ENCODE measurements around the gene NKAP.
"Not testable (repeated sequence)": the region's sequence is repeated elsewhere in the genome, so short reads cannot be mapped to it uniquely, and the experiment has no call there.

NKAP gene

GRCh38 chrX:119935215-119935874 lies 8.2 kb downstream of the NKAP start:
- no peak for DNase-seq

- not testable (repeated sequence) for DNase-seq
These were observed 21.2 kb downstream of the NKAP start for GRCh38 chrX:119922391-119922790.

- no peak for DNase-seq
These were observed 23.5 kb downstream of the NKAP start for GRCh38 chrX:119919835-119920585.

- no peak for DNase-seq
These were observed 25.7 kb downstream of the NKAP start for GRCh38 chrX:119917877-119918276.

GRCh38 chrX:119916310-119916709 lies 27.2 kb downstream of the NKAP start:
- no peak for DNase-seq

- DNase-seq: no peak
These were observed 42.6 kb downstream of the NKAP start for GRCh38 chrX:119900976-119901375.

- peak; percentile 28 for DNase-seq
These were observed 44.4 kb downstream of the NKAP start for GRCh38 chrX:119899125-119899524.

GRCh38 chrX:119895843-119896326 lies 47.7 kb downstream of the NKAP start, which contains the start of gene AKAP14:
AKAP14 (plus strand) TSS chrX:119895893; CDS start chrX:119903224, 7,331 bp downstream.
- DNase-seq: no peak

GRCh38 chrX:119891961-119892692 lies 51.4 kb downstream of the NKAP start:
- not testable (repeated sequence) for DNase-seq

GRCh38 chrX:119890626-119891025 lies 52.9 kb downstream of the NKAP start:
- not testable (repeated sequence) for DNase-seq

GRCh38 chrX:119887721-119888425 lies 55.7 kb downstream of the NKAP start:
- DNase-seq: peak; percentile 59

- DNase-seq: no peak
These were observed 57.8 kb downstream of the NKAP start for GRCh38 chrX:119885554-119886428.

- DNase-seq: peak; percentile 32
These were observed 62.8 kb downstream of the NKAP start for GRCh38 chrX:119880552-119881437.

- no peak for DNase-seq
These were observed 63.5 kb downstream of the NKAP start for GRCh38 chrX:119880076-119880475.

GRCh38 chrX:119878740-119879139 lies 64.8 kb downstream of the NKAP start:
- DNase-seq: no peak

GRCh38 chrX:119871599-119872395 lies 71.8 kb downstream of the NKAP start, which contains the start of the genes NDUFA1 and RNF113A:
NDUFA1 (plus strand) TSS chrX:119871832; CDS start chrX:119871912, 80 bp downstream.
RNF113A (minus strand) TSS chrX:119871733; CDS start chrX:119871613, 120 bp downstream.
- DNase-seq: peak; percentile 88

- no peak for DNase-seq
These were observed 72.3 kb downstream of the NKAP start for GRCh38 chrX:119871245-119871598.

Data from CD4-positive, alpha-beta T cell treated with Interleukin-15 for 1 hour (primary cell).